WTC11 (cell line): ENCODE data around the gene LRRC2. TPM values are rescaled to one million over a fixed set of nuclear protein-coding genes. Genes with fewer than 3 reads are reported as not detected.

ENCODE experiments used
- CREM ChIP-seq: sonication (generic); formaldehyde crosslinking; IDR thresholded peaks from 2 replicates; pipeline ENCODE4 v1.8.1; 2022; ENCODE audit warnings: mild to moderate bottlenecking, missing genetic modification reagents, moderate library complexity
- EMX1 ChIP-seq: fragments of 250-450 bp; sonication (Bioruptor Pico); IDR thresholded peaks from 2 replicates; pipeline ENCODE4 v1.8.0; 2021; ENCODE audit warnings: mild to moderate bottlenecking
- ESRRA ChIP-seq: sonication (generic); formaldehyde crosslinking; IDR thresholded peaks from 2 replicates; pipeline ENCODE4 v1.8.1; 2022; ENCODE audit warnings: mild to moderate bottlenecking, missing genetic modification reagents, borderline replicate concordance
- FOXJ3 ChIP-seq: sonication (generic); formaldehyde crosslinking; IDR thresholded peaks from 2 replicates; pipeline ENCODE4 v1.9.0; 2021; ENCODE audit warnings: missing genetic modification reagents, mild to moderate bottlenecking, borderline replicate concordance
- GRHL2 ChIP-seq: fragments of 250-450 bp; sonication (Bioruptor Pico); IDR thresholded peaks from 2 replicates; pipeline ENCODE4 v1.8.0; 2022; ENCODE audit warnings: mild to moderate bottlenecking, moderate library complexity; ENCODE audit not compliant: insufficient replicate concordance, severe bottlenecking
- GTF2I ChIP-seq: fragments of 250-450 bp; sonication (Bioruptor Pico); conservative IDR thresholded peaks from 2 replicates; pipeline ENCODE4 v1.4.0; 2021; ENCODE audit warnings: mild to moderate bottlenecking
- HMGA2 ChIP-seq: fragments of 250-450 bp; sonication (Bioruptor Pico); IDR thresholded peaks from 2 replicates; pipeline ENCODE4 v1.4.0; 2021; ENCODE audit warnings: mild to moderate bottlenecking, moderate library complexity
- HMGXB4 ChIP-seq: sonication (generic); formaldehyde crosslinking; IDR thresholded peaks from 2 replicates; pipeline ENCODE4 v1.8.1; 2023; ENCODE audit warnings: mild to moderate bottlenecking, moderate library complexity, missing genetic modification reagents
- IRF2 ChIP-seq: sonication (generic); formaldehyde crosslinking; IDR thresholded peaks from 2 replicates; pipeline ENCODE4 v1.8.0; 2022; ENCODE audit warnings: low read depth, missing genetic modification reagents, borderline replicate concordance
- KAT7 ChIP-seq: sonication (generic); formaldehyde crosslinking; IDR thresholded peaks from 2 replicates; pipeline ENCODE4 v1.8.1; 2023; ENCODE audit warnings: missing genetic modification reagents, mild to moderate bottlenecking, borderline replicate concordance
- MAX ChIP-seq: sonication (generic); formaldehyde crosslinking; IDR thresholded peaks from 2 replicates; pipeline ENCODE4 v1.8.0; 2022; ENCODE audit warnings: mild to moderate bottlenecking, missing genetic modification reagents
- NR1H2 ChIP-seq: sonication (generic); formaldehyde crosslinking; IDR thresholded peaks from 2 replicates; pipeline ENCODE4 v1.9.0; 2021; ENCODE audit warnings: mild to moderate bottlenecking, moderate library complexity, missing genetic modification reagents
- NR3C1 ChIP-seq: sonication (generic); formaldehyde crosslinking; conservative IDR thresholded peaks from 2 replicates; pipeline ENCODE4 v1.8.1; 2023; ENCODE audit warnings: low read depth, mild to moderate bottlenecking, missing genetic modification reagents
- SMAD3 ChIP-seq: sonication (generic); formaldehyde crosslinking; IDR thresholded peaks from 2 replicates; pipeline ENCODE4 v1.8.0; 2022; ENCODE audit warnings: missing genetic modification reagents, mild to moderate bottlenecking, borderline replicate concordance
- USF1 ChIP-seq: sonication (generic); formaldehyde crosslinking; IDR thresholded peaks from 2 replicates; pipeline ENCODE4 v1.8.0; 2022; ENCODE audit warnings: mild to moderate bottlenecking, missing genetic modification reagents
- USF2 ChIP-seq: sonication (generic); formaldehyde crosslinking; IDR thresholded peaks from 2 replicates; pipeline ENCODE4 v1.8.1; 2023; ENCODE audit warnings: mild to moderate bottlenecking, missing genetic modification reagents, moderate library complexity
- ZMAT4 ChIP-seq: fragments of 250-450 bp; sonication (Bioruptor Pico); IDR thresholded peaks from 2 replicates; pipeline ENCODE4 v1.9.0; 2021; ENCODE audit warnings: mild to moderate bottlenecking
- ZNF138 ChIP-seq: sonication (generic); formaldehyde crosslinking; conservative IDR thresholded peaks from 2 replicates; pipeline ENCODE4 v1.8.1; 2022; ENCODE audit warnings: mild to moderate bottlenecking, moderate library complexity, missing genetic modification reagents
- ZNF219 ChIP-seq: sonication (generic); formaldehyde crosslinking; IDR thresholded peaks from 2 replicates; pipeline ENCODE4 v1.8.0; 2023; ENCODE audit warnings: missing genetic modification reagents, mild to moderate bottlenecking, borderline replicate concordance
- ZNF232 ChIP-seq: sonication (generic); formaldehyde crosslinking; IDR thresholded peaks from 2 replicates; pipeline ENCODE4 v1.8.0; 2022; ENCODE audit warnings: mild to moderate bottlenecking, missing genetic modification reagents
- ZNF281 ChIP-seq: sonication (generic); formaldehyde crosslinking; IDR thresholded peaks from 2 replicates; pipeline ENCODE4 v1.8.0; 2023; ENCODE audit warnings: mild to moderate bottlenecking, missing genetic modification reagents
- ZNF317 ChIP-seq: sonication (generic); formaldehyde crosslinking; IDR thresholded peaks from 2 replicates; pipeline ENCODE4 v1.8.1; 2023; ENCODE audit warnings: low read depth, mild to moderate bottlenecking, moderate library complexity, missing genetic modification reagents, borderline replicate concordance
- ZNF396 ChIP-seq: fragments of 250-450 bp; sonication (Bioruptor Pico); IDR thresholded peaks from 2 replicates; pipeline ENCODE4 v1.8.0; 2021; ENCODE audit warnings: mild to moderate bottlenecking, moderate library complexity, borderline replicate concordance
- ZNF532 ChIP-seq: fragments of 250-450 bp; sonication (Bioruptor Pico); IDR thresholded peaks from 2 replicates; pipeline ENCODE4 v1.9.0; 2021; ENCODE audit warnings: mild to moderate bottlenecking, borderline replicate concordance
- ZNF671 ChIP-seq: fragments of 250-450 bp; sonication (Bioruptor Pico); IDR thresholded peaks from 2 replicates; pipeline ENCODE4 v1.8.0; 2021; ENCODE audit warnings: mild to moderate bottlenecking
- ZSCAN18 ChIP-seq: fragments of 250-450 bp; sonication (Bioruptor Pico); IDR thresholded peaks from 2 replicates; pipeline ENCODE4 v2.1.2; 2022; ENCODE audit warnings: mild to moderate bottlenecking, moderate library complexity
- total RNA-seq: library from RNA; stranded (reverse); gene quantifications from 3 replicates; pipeline ENCODE4 v1.2.3, GENCODE V29; 2021

The LRRC2 gene
- total RNA-seq, 1 experiment from 2014 or later: 4.9 TPM

GRCh38 chr3:46575577-46576222 lies 9.6 kb upstream of the LRRC2 start (continued):
- TF ChIP-seq ZNF532: no peak
- TF ChIP-seq NR3C1 (CRISPR knock-in tag): no peak
- TF ChIP-seq ZNF232 (CRISPR knock-in tag): no peak
- no peak for TF ChIP-seq NR1H2
- TF ChIP-seq ZNF219 (CRISPR knock-in tag): peak; percentile 60; the same call in 1 of the 2 replicates
- TF ChIP-seq GTF2I: no peak
- TF ChIP-seq HMGXB4 (CRISPR knock-in tag): no peak
- no peak for TF ChIP-seq ZNF671 (CRISPR knock-in tag)
- TF ChIP-seq EMX1 (CRISPR knock-in tag): no peak
- TF ChIP-seq USF2 (CRISPR knock-in tag): no peak
- peak; percentile 22; the same call in 1 of the 2 replicates for TF ChIP-seq MAX (CRISPR knock-in tag)
- no peak for TF ChIP-seq ZNF317 (CRISPR knock-in tag)
- TF ChIP-seq FOXJ3: no peak
- no peak for TF ChIP-seq ZMAT4 (CRISPR knock-in tag)
- no peak for TF ChIP-seq KAT7
- peak; percentile 17; the same call in 1 of the 2 replicates for TF ChIP-seq CREM
- TF ChIP-seq HMGA2: no peak
- no peak for TF ChIP-seq ZSCAN18 (CRISPR knock-in tag)
- no peak for TF ChIP-seq ESRRA (CRISPR knock-in tag)
- no peak for TF ChIP-seq ZNF138
- peak; percentile 92 for TF ChIP-seq ZNF281 (CRISPR knock-in tag)
- TF ChIP-seq IRF2 (CRISPR knock-in tag): no peak
- no peak for TF ChIP-seq ZNF396 (CRISPR knock-in tag)
- TF ChIP-seq USF1 (CRISPR knock-in tag): no peak
- TF ChIP-seq SMAD3 (CRISPR knock-in tag): no peak
- TF ChIP-seq GRHL2 (CRISPR knock-in tag): no peak
